Adipose tissue (tissue), 3 donors: ENCODE data around the gene TMEM132D. TPM values are rescaled to one million over a fixed set of nuclear protein-coding genes. Genes with fewer than 3 reads are reported as not detected.

Experiments
- H3K27ac ChIP-seq: one replicate; pipeline ENCODE4 v1.5.1; 2013; ENCODE audit warnings: low read depth, low read length
- WGBS, 3 donors: extraction: QIAGEN DNeasy Blood & Tissue Kit; methylation state at CpG; one replicate each; pipeline ENCODE4 v1.1.7; 2013; 5-methylcytosine and 5-hydroxymethylcytosine counted together
- polyA plus RNA-seq, 3 donors: library from polyadenylated mRNA; stranded (reverse); fragments of 200-250 nt; gene quantifications; one replicate each; pipeline ENCODE4 v1.2.3, GENCODE V29; 2013
- donor health status: healthy with polysubstance abuse.
- donor health status: Bipolar disorder and iron deficiency.
- donor health status: healthy.

The TMEM132D gene
- polyA plus RNA-seq, 3 donors: 0.11 to 0.13 TPM; not detected in 1

DNA sequence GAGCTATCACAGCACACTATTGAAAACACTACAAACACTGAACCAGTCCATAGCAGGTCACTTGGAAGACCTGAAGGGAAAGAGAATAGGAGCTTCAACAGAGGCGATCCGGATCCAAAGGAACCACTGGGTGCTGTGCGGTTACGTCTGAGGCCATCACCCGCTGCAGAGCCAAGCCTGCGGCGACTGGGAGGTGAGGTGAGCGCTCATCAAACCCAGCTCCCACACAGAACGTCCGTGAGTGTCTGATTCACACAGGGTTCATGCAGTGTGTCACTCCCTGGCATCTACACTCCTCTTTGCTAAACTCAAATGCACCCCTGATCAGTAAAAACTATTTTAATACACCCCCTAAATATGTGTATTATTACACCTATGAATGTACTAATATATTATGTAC is 64.1 kb downstream of the TMEM132D start:
- 82 to 89% (median 88%) methylated on average over 10 of the region's 10 CpGs for WGBS, 3 donors

DNA sequence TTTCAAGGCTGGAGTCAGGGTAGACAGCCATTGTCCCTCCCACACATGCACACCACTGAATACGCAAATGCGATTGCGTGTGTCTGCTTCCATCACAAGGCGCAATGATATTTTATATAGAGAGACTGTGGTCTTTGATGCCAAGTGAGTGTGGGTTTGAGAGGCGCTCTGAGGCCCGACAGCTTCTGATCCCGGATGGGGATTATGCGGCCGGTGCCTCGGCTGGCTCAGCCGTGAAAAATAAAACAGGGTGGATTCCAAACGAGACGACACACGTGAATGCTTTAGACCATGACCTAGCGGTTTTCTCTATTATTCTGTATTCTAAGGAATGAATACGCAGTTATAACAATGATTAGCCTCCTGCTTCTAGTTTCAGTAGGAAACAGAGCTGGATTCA is 72.5 kb downstream of the TMEM132D start:
- no peak overlapping the region for H3K27ac ChIP-seq
- WGBS, 3 donors: 66 to 85% (median 81%) methylated on average over 16 of the region's 16 CpGs

More for the DNA sequence above, 64.1 kb downstream of the TMEM132D start:
- no peak overlapping the region for H3K27ac ChIP-seq

DNA sequence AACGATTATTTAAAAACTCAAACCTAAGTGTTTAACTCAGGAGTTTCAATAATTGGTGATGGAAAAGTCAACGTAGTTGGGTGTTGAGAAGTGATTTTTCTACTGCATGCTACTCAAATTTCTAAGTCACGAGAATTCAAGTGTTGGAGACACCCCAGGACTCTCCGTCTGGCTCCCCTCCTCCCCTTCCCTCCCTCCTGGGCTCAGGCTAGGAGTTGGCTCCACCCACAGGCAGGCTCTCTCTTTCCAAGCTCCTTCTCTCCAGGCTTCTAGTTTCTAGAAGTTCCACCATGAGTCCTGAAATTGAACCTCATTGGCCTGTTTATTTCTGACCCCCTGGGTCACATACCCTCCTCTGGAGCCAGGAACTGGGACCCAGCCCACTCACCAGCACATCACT is 73.0 kb downstream of the TMEM132D start:
- H3K27ac ChIP-seq: no peak overlapping the region
- WGBS, 3 donors: 40 to 47% (median 40%) methylated on average over 4 of the region's 4 CpGs

DNA sequence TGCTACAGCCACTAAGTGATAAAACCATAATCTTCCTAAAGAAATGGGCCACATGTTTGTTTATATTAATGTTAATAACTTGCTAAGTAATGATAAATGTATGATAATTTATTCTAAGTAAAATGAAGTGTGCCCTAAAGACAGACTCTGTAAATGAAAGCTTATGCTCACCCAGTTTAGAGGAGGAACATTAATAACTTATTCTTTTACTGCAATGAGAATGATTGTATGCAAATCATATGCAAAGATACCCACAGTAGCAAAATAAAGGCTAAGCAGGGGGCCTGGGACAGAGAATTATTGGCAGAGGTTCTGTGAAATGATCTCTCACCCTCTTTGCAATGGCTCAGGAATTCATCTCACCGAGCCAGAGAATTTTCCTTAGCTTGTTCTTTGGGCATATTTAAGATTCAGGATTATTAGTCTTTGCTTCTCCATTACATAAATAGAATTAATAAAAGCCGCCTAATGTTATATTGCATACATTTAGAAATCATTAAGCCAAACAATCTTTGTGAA is 75.9 kb downstream of the TMEM132D start:
- WGBS, 3 donors: 47 to 58% (median 51%) methylated on average over 2 of the region's 2 CpGs
- no peak overlapping the region for H3K27ac ChIP-seq

DNA sequence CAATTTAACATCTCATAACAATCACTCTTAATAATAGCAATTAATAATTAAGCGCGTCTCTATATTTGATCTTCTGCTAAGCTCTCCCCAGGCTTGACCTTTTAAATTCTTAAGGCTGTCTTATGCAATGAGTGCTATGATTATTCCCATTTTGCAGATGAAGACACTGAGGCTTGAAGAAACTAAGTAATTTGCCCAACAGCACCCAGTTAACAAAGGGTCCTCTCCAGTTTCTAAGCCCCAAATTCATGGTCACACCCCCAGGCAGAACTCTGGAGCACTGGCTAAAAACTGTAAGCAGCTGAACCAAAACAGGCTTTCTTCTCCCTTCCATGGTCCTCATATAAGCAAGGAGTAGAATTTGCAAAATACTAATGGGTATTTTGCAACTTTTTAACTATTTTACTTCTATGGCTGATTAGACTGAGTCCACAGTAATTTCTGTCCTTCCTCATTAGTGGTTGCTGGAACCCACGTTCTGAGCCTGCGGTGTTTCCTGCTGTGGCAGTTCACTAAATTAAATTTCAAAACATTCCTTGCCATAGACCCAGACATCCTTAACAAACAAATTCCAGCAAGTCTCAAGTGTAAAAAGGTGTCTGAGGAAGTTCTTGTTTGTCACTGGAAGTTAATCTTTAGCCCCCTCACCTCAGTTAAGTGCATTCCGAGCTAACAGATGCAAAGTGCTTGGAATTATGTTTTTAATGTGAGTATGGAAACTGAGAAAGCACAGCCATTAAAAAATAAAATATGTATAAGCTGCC is 76.5 kb downstream of the TMEM132D start:
- 49 to 60% (median 56%) methylated on average over 5 of the region's 5 CpGs for WGBS, 3 donors
- no peak overlapping the region for H3K27ac ChIP-seq

DNA sequence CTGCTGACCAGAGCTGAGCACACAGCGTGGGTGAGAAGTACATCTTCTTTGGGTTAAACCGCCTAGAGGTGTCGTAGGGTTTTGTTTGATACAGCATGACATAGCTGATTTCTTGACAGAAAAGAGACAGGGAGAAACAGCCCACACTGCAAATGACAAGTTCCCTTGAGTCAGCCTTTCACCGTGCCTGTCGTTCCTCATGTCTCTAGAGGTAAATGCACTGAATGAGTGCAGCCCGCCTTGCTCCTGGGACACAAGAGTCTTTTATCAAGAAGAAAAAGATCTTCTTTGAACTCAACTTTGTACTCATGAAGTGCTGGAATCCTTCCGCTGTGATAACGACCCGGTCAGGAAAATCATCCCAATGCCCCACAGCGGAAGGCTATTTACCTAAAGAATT is 77.6 kb downstream of the TMEM132D start:
- no peak overlapping the region for H3K27ac ChIP-seq
- 33 to 73% (median 68%) methylated on average over 10 of the region's 10 CpGs for WGBS, 3 donors

DNA sequence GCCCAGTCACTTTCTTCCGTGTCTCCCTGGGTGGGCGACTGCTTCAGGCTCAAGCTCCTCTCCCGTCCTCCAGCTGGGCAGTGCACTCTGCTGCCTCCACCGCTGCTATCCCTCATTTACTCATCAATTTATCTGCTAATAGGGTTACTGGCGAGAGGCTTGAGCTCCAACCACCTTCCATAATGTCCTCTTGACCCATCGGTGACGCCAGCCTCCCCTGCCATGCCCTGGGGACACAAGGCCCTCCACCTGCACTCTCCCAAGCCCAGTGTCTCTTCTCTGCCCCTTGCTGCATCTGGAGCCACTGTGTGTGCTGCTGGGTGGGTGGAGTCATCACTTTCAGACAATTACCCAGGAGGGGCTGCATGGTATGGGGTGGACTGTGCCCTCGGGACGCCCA is 78.5 kb downstream of the TMEM132D start:
- 54 to 72% (median 60%) methylated on average over 9 of the region's 9 CpGs for WGBS, 3 donors
- H3K27ac ChIP-seq: no peak overlapping the region

DNA sequence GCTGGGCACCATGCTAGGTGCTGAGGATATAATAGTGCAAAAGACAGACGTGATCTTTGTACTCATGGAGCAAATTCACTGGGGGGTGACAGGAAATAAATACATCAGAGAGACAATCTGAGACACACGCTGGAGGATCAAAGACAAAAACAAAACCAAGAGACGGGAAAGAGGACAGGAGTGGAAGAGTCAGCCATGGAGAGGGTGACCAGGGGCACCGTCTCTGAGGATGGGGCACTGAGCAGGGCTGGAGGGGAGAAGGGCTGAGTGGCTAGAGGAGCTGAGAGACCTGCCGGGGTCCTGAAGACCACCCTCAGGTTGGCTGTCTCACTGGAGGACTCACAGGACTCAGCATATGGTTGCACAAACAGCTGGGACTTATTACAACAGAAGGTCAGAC is 81.9 kb downstream of the TMEM132D start:
- WGBS, 3 donors: 61 to 68% (median 67%) methylated on average over 5 of the region's 5 CpGs
- no peak overlapping the region for H3K27ac ChIP-seq

DNA sequence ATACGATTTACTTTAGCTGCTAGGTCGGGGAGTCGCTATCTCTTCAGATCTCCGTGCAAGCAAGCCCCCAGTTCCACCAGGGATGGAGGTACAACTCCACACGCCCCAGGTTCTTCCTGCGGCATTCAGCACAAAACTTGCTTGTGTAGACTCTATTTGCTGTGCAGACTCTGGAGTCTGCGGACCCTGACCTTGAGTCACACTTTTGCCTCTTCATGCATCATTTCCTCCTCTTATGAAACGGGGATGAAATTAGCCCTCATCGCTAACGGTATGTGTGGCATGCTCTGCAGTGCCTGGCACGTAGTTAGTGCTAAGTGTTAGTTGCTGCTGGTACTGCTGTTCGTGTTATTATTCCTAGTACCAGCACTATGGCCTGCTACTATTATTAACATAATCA is 84.4 kb downstream of the TMEM132D start:
- WGBS, 3 donors: 65 to 81% (median 80%) methylated on average over 12 of the region's 12 CpGs

DNA sequence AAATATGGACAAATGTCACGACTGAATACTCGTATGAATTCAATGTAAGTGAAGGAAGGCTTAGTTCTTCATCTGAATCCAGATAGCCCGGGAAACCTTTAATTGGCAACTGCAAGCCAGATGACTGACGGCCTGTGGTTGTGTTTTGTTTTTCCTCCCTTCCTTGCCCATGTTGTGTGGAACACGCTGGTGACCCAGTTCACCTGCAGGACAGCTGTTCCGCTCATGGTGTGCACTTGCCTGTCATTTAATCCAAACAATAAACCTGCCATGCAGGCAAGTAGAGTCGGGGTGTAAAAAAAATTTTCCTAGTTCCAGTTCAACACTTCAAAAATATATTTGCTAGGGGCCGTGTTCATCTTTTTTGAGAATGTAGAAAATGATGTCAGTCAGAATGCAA is 88.0 kb downstream of the TMEM132D start:
- no peak overlapping the region for H3K27ac ChIP-seq

More for the DNA sequence above, 84.4 kb downstream of the TMEM132D start:
- no peak overlapping the region for H3K27ac ChIP-seq

DNA sequence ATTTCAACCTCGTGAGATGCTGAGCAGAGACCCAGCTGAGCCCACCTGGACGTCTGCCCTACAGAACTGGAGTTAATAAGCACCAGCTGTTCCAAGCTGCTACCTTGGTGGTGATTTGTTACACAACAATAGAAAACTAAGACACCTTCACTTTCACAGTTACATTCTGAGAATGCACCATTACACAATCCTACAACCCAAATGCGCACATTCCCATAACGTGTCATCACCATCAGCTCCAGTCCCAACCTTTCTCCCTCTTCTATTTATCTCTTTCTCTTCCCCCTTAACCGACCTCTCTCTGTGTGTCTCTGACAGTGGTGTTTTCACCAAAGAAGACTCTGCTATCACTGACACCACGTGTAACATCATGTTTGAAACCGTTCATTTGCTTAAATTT is 91.9 kb downstream of the TMEM132D start:
- H3K27ac ChIP-seq: no peak overlapping the region
- 58 to 70% (median 68%) methylated on average over 7 of the region's 7 CpGs for whole genome bisulfite sequencing, 3 donors

More for the DNA sequence above, 88.0 kb downstream of the TMEM132D start:
- WGBS, 3 donors: 59 to 65% (median 65%) methylated on average over 8 of the region's 8 CpGs

DNA sequence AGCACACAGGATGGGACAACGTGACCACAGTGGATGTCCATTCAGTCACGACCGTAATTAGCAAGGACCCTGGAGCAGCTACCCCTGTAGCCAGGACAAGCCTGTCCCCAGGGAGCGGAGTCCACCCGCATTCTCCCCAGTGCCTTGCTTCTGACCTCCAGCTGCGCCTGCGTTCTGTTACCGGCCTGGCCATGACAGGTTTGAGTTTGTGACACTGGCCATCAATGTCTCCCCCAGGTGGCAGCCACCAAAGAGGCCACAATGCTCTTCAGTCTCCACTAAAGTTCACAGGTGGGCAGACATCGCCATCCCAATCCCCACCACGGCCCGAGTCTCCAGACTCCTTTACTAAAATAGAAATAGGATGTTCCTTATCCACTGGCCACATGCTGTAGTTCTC is 96.7 kb downstream of the TMEM132D start:
- WGBS, 3 donors: 78 to 87% (median 83%) methylated on average over 11 of the region's 11 CpGs
- no peak overlapping the region for H3K27ac ChIP-seq

DNA sequence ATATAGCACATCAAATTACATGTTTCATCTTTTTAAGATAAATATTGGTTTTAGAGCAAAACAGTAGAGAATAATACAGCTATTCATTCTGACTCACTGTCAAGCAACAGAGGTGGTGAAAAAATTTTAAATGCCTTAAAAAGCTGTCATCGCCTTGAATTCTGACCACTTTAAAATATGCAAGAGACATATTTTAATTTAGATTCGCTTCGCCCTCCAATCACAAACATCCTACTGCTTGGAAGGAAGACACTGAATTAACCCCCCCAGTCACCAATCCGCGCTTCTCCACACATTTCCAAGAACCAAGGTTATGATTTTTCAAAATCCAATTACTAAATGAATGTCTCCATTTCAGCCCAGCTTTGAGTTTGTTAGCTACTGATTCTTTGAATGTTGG is 112.4 kb downstream of the TMEM132D start:
- no peak overlapping the region for H3K27ac ChIP-seq
- WGBS, 3 donors: 48 to 92% (median 86%) methylated on average over 5 of the region's 5 CpGs

DNA sequence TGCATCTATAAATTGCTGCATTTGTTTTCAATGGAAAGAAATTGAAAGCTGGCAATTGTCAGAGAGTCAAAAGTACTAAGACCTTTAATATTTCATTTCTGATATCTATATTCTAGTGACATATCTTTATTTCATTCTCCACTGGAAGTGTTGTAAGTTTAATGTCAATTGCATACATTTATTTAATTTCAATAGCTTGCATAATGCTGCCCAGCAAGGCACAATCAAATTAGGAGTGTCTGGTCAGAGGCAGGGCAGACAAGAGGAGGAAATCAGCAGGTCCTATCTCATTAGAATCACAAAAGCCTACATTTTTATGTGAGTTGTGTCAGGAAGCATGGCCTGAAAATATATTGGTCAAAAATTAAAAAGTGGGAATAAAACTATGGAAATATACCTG is 112.9 kb downstream of the TMEM132D start:
- H3K27ac ChIP-seq: no peak overlapping the region

DNA sequence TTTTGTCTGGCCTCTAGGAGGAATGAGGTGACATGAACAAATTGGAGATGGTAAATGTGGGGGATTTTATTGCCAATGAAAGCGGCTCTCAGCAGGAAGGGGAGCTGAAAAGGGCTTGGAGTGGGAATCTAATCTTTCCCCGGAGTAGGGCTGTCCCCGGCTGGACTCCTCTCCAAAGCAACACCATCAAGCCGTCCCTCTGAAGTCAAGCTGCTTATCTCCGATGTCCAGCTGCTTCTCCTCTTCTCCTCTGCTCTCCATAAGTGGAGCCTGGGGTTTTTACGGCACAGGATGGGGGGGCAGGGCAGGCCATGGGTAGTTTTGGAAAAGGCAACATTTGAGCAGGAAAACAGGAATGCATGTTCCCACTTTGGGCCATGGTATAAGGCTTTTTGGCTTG is 113.5 kb downstream of the TMEM132D start:
- 28 to 38% (median 37%) methylated on average over 6 of the region's 6 CpGs for WGBS, 3 donors
- H3K27ac ChIP-seq: no peak overlapping the region

DNA sequence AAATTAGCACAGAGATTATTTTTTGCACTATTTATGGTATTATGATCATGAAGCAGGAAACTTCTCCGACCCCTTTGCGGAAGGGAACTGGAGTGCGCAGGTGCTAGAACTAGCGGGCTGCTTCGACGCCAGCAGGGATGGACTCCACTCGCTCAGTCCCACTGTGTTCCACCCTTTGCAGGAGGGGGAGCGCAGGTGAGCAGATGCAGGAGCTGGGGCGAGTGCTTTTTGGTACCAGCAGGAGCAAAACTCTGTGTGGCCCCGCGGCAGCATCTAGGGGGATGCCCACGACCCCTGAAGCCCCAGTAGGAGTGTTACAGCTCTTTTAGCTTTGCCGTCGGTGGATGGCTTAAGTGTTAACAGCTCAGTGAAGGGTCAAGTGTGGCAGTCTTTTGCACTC is 113.9 kb downstream of the TMEM132D start:
- no peak overlapping the region for H3K27ac ChIP-seq
- 82 to 89% (median 86%) methylated on average over 14 of the region's 14 CpGs for WGBS, 3 donors

DNA sequence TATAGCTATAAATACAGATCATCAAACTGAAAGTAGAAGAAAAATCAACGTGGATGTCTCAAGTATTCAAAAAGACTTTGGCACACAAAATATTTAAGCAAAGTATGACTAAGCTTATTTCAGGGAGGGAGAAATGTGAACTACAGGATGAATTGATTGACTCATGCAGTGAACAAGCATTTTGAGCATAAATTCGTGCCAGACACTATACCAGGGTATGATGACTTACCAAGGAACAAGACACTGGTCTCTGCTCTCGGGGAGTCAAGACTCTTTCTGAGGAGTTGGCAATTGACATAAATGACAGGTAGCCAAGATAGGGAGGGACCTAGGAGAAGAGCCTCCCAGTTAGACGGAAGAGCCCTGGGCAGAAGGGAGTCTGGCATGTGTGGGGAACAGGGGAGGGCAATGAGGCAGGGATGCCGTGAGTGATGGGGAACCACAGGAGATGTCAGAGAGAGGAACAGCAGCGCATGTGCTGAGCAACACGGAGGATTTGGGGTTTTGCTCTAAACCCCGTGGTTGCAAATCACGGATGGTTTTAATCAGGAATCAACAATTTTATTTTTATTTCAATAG is 115.2 kb downstream of the TMEM132D start:
- no peak overlapping the region for H3K27ac ChIP-seq
- WGBS, 3 donors: 63 to 82% (median 70%) methylated on average over 9 of the region's 9 CpGs

DNA sequence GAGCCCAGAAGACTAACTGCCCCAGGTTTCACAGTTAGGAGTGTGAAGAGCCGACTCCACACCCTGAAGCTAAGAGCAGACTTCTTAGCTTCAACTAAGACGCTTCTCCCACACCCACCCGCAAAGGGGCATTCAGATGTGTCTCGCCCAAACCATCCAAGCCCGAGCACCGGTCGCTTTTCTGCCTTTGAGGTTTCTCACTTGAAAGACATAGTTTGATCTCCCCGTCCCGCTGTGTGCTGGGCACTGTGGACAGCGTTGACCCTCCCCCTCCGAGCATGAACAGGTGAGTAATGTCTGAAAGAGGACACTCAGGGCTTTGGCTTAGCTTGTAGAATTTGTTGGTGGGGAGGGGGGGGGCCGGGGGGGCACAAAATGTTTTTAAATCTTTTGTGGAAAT is 123.8 kb downstream of the TMEM132D start:
- WGBS, 3 donors: 74 to 82% (median 79%) methylated on average over 12 of the region's 12 CpGs
- no peak overlapping the region for H3K27ac ChIP-seq

DNA sequence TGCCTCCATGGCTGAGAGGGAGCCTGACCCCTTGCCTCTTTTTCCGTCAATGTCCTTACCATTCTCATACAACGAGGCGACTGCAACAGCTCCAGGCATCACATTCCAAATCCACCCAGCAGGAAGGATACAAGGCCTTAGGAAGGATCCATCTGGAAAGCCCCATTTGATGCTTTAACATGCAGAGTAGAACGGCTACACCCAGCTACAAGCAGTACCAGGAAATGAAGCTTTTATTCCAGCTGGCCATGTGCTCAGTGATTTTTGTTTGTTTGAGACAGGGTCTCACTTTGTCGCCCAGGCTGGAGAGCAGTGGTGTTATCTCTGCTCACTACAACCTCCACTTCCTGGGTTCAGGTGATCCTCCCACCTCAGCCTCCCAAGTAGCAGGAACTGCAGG is 124.8 kb downstream of the TMEM132D start:
- WGBS, 3 donors: 79 to 89% (median 86%) methylated on average over 5 of the region's 5 CpGs
- H3K27ac ChIP-seq: no peak overlapping the region
